Activated CD4-positive, alpha-beta T cell treated with anti-CD3 and anti-CD28 coated beads, Interleukin-2, amount 50 U/mL, for 1 hour (primary cell): ENCODE measurements around the gene NINL.
A peak's percentile ranks its signal among the peaks of the same experiment; 100 is the strongest.

Experiments
- DNase-seq: peaks from one replicate; pipeline ENCODE4 v3.0.0-alpha.2; 2020

NINL gene

GRCh38 chr20:25460566-25461280 lies 124.6 kb downstream of the NINL start:
- DNase-seq, result no peak

DNA sequence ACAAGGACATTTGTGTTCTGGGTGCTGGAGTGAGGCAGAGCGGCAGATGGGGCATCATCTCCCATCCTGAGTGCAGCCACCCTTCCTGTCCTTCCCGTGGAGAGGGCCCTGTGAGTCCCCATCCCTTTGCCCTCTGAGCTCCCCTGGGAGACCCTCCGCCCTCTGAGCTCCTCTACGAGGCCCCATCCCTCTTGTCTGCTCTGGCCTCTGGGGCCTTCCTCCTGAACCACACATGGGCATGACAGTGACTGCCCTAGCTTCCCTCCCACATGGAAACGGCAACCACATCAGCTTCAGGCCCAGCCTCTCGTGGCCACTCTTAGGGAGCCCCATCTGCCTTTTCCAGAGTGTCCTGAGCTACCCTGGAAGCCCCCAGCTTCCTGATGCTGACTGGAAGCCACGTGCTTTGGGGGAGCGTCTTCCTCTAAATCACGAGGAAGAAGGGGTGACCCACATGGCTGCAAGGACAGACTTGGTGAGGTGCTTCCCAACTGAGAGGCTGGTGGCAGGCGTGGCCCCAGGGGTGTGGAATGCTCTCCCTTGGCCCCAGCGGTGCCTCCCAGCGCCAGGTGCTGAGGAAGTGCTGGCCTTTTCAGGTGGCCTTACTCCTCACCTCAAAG lies 125.3 kb downstream of the NINL start:
- DNase-seq, result no peak

- DNase-seq, result no peak
Observed at GRCh38 chr20:25459111-25459830, 126.1 kb downstream of the NINL start.

DNA sequence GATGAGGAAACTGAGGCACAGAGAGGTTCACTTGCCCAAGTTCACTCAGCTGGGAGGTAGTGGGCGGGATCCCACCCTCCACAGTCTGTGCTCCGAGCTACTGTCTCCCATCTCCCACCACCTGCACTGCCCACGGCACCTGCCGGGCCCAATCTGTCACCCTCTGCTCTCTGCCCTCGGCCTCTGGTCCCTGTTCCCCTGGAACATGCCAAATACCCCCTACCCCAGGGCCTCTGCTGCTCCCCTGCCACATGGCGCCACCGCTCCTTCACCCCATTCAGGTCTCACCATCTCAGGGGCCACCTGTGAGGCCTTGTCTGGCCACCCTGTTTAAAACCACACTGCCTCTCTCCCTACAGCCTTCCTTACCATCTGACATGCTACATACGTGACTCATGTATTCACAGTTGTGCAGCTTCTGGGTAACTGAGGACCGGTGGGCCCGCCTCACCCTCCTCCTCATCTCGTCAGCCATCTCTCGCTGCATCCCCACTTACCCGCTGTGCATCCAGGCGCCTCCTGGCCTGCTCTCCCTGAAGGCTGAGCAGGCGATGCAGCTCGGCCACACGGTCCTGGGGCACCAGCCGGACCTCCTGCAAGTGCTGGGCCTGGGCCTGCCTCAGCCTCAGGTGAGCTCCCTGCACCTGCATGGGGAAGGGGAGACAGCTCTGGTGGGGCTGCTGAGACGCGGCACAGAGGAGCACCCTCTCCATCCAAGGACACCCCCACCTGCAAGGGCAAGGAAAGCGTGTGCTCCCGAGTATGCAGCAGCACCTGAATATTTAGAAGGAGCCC lies 127.2 kb downstream of the NINL start:
- no peak for DNase-seq

- DNase-seq, result no peak
Observed at GRCh38 chr20:25454153-25454900, 131.0 kb downstream of the NINL start.

- DNase-seq, result no peak
Observed at GRCh38 chr20:25453035-25453810, 132.1 kb downstream of the NINL start.

- DNase-seq, result no peak
Observed at GRCh38 chr20:25452333-25452732, 133.0 kb downstream of the NINL start.

DNA sequence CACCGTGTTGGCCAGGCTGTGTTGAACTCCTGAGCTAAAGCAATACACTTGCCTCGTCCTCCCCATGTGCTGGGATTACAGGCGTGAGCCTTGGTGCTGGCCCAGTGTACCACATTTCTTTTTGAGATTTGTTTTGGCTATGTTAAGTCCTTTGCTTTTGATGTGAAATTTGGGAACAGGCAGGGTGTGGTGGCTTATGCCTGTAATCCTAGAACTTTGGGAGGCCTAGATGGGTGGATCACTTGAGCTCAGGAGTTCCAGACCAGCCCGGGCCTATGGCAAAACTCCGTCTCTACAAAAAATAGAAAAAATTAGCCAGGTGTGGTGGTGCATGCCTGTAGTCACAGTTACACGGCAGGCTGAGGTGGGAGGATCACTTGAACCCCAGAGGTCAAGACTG lies 137.7 kb downstream of the NINL start:
- no peak for DNase-seq

- no peak for DNase-seq
Observed at GRCh38 chr20:25444556-25444955, 140.8 kb downstream of the NINL start.

- DNase-seq, result no peak
Observed at GRCh38 chr20:25439328-25439727, 146.0 kb downstream of the NINL start.

DNA sequence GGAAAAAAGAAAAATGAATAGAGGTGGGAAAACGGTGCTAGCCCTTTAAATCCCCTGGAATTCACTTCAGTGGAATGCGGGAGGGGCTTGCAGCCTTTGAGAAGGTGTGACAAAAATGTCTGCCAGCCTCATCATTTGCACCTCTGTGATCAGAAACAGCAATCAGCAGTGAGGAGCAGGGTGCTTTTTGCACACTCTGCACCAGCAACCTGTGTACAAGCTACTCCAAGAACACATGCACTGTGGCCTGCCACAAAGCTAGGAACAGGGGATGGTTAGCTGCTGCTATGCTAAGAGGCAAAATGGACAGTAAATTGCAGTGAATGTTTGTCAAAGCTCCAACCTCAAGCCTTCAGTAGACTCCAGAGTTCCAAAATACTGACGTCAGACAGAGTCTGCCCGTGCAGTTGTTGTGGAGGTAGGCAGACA lies 148.2 kb downstream of the NINL start:
- DNase-seq, result no peak

- no peak for DNase-seq
Observed at GRCh38 chr20:25424536-25424935, 160.8 kb downstream of the NINL start.

GRCh38 chr20:25422032-25422431 lies 163.3 kb downstream of the NINL start:
- no peak for DNase-seq

DNA sequence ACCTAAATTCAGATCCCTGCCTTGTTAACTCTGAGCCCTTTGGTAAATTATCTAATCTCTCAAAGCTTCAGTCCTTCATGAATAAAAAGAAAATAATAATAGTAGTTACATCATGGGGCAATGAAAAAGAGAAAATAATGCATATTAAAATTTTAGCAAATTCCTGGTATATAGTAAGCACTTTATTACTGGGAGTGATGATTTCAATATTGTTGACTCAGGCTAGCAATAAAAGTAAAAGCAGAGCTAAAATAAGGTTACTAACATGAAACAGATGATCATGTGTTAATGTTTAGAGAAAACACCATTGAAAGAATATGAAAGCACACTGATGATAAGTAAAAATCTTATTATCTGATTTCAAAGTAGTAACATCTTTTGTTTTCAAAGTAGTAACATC lies 164.2 kb downstream of the NINL start:
- DNase-seq, result no peak

DNA sequence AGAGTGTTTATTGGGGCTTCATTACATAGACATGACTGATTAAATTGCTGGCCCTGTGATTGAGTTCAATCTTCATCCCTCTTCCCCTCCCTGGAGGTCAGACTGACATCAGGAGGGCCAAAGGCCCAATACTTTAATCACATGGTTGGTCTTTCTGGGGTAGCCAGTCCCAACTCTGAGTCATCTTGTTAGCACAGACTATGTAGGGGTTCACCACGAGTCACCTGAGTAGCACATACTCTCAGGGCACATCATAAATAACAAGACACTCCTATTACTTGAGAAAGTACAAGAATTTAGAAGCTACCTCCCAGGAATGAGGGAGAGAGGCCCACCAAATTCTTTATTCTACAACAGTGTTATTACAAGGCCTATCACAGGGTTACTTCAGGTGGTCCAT lies 166.6 kb downstream of the NINL start:
- no peak for DNase-seq

DNA sequence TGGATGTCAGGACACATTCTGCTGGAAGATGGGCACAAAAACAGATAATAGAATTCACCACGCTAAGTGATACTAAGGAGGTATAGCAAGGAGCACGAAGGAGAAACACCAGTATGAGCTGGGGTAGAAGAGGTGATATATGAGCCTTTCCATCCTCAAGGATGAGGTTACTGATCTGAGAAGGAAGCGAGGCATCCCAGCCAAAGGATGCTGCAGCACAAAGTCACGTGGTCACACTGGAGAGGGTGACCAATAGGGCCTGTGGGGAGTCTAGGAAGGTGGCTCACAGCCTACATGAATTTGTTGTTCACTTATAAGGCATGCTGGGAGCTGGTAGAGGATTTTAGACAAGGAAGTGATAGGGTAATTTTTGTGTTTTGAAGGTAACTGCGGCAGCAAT lies 176.4 kb downstream of the NINL start:
- no peak for DNase-seq

DNA sequence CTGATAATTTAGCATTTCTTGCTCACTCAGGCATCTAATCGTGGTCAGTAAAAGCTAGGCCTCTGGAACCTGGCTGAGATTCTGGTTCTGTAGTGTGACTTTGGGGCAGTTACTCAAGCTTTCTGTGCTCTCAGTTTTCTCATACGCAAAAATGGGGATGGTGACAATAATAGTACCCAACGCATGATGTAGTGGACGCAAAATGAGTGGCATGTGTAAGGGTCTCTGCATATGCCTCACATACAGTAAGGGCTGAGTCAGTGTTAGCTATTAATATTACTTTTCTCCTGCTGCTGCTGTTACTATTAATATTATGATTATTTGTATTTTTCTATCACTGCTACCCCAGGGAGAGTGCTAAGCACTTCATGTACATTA lies 177.2 kb downstream of the NINL start:
- DNase-seq, result no peak

DNA sequence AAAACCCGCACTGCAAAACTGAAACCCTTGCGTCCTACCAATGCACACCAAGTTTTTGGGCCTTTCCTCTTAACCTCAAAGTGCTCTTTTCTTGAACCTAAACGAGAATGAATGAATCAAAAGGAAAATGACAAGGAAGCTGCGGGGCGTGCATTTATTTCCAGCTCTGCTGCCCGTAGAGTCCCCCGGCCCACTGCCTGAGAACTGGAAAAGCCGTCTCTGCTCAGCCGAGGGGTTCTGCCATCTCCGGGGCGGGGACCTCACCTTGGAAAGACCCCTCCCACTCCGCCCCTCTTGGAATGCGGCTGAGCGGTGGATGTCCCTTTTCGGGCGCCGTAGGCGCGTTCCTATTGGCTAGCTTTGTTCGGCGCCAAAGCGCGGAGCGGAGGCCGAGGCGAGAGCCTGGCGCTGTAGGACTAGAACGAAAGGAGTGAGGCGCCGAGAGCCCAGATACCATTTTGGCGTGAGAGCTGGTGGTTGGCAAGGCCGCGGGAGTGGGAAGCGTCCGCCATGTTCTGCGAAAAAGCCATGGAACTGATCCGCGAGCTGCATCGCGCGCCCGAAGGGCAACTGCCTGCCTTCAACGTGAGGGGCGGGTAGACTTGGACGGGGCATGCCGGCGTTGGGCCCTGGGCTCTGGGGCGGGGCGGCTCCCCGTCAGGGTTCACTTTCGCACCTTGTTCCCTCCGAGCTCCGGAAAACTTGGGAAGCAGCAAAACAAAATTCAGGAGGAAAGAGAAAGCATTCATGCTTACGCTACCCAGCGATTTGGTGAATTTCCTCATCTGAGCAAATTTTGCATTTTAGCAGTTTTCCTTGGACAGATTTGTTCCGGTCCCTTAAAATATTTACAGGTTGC lies 177.8 kb downstream of the NINL start, which contains the start of gene GINS1:
TSS of gene GINS1 (plus strand) at position 363 of the 859 bp plus-strand sequence. CDS start at position 511, 148 bp downstream.
- DNase-seq, result peak; percentile 62
